Measurements from ENCODE around the gene NDUFA3. TPM values are rescaled to one million over a fixed set of nuclear protein-coding genes. Genes with fewer than 3 reads are reported as not detected.

Gene NDUFA3
- total and polyA plus RNA-seq, 10 of the 15 experiments (the other 5 are each of a cell fraction or from before 2014, with no cell fraction given) = 40.0 to 335 (median 153) TPM

DNA sequence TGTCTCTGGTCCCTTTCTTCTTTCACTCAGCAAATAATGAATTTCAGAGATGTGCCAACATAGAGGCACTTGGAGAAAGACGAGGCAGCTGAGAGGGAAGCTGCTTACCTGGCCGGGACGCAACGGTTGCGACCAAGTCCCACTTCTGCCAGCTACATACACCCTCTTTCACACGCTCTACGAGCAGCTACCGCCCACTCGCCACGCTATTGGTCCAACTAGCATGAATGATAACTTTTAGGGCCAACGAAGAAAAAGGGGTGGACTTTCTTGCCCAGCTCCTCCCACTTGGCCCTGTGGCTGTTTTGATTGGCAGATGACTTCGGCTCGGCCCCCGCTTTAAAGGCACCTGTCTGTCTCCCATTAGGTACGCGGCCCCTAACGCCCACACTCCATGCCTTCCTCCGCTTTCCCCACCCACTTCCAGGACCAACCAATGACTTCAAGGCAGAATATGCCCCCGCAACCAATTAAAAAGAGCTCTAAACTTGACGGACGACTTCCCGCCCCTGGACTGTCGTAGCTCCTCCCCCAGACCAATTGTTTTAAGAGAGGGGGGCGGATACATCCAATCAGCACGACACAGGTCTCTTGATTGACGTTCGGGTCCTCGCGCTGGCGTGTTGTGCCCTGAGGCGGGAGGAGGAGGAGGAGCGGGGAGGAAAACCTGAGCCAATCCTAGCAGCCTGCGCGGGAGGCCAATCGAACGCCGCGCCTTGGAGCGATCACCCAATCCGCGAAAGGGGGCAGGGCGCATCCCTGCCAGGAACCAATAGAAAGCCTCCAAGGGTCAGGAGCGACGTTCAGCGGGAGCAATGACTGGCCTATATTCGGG is 34.4 kb downstream of the NDUFA3 start (continued):
- TF ChIP-seq MXI1 (IDR thresholded peaks at IDR 0.05; ENCODE audit: low read depth, low read length) (peak; percentile 26; the same call in 1 of the 2 replicates), ZNF622 (IDR thresholded peaks at IDR 0.05) (no peak), HDAC6 (IDR thresholded peaks at IDR 0.05; ENCODE audit: unreplicated experiment) (no peak), RBBP5 (conservative IDR thresholded peaks at IDR 0.05) (no peak), CBX5 (IDR thresholded peaks at IDR 0.05; ENCODE audit: low read depth) (no peak), IRF4 (IDR thresholded peaks at IDR 0.05; ENCODE audit: low read depth, low read length) (no peak), KLF5 (IDR thresholded peaks at IDR 0.05; ENCODE audit: partially characterized antibody) (peak; percentile 90), LARP7 (IDR thresholded peaks at IDR 0.05) (no peak), IKZF2 (IDR thresholded peaks at IDR 0.05) (no peak), PML (IDR thresholded peaks at IDR 0.05; ENCODE audit: low read length) (no peak), MEF2B (IDR thresholded peaks at IDR 0.05; ENCODE audit: partially characterized antibody, poor library complexity, severe bottlenecking) (no peak), KDM1A (IDR thresholded peaks at IDR 0.05; ENCODE audit: borderline replicate concordance) (no peak), POLR2AphosphoS5 (IDR thresholded peaks at IDR 0.05; ENCODE audit: low read length) (peak; percentile 80), FOXK2 (IDR thresholded peaks at IDR 0.05) (peak; percentile 75), ATF7 (IDR thresholded peaks at IDR 0.05; ENCODE audit: low read depth) (peak; percentile 70)
- TF ChIP-seq, protein P1, sequence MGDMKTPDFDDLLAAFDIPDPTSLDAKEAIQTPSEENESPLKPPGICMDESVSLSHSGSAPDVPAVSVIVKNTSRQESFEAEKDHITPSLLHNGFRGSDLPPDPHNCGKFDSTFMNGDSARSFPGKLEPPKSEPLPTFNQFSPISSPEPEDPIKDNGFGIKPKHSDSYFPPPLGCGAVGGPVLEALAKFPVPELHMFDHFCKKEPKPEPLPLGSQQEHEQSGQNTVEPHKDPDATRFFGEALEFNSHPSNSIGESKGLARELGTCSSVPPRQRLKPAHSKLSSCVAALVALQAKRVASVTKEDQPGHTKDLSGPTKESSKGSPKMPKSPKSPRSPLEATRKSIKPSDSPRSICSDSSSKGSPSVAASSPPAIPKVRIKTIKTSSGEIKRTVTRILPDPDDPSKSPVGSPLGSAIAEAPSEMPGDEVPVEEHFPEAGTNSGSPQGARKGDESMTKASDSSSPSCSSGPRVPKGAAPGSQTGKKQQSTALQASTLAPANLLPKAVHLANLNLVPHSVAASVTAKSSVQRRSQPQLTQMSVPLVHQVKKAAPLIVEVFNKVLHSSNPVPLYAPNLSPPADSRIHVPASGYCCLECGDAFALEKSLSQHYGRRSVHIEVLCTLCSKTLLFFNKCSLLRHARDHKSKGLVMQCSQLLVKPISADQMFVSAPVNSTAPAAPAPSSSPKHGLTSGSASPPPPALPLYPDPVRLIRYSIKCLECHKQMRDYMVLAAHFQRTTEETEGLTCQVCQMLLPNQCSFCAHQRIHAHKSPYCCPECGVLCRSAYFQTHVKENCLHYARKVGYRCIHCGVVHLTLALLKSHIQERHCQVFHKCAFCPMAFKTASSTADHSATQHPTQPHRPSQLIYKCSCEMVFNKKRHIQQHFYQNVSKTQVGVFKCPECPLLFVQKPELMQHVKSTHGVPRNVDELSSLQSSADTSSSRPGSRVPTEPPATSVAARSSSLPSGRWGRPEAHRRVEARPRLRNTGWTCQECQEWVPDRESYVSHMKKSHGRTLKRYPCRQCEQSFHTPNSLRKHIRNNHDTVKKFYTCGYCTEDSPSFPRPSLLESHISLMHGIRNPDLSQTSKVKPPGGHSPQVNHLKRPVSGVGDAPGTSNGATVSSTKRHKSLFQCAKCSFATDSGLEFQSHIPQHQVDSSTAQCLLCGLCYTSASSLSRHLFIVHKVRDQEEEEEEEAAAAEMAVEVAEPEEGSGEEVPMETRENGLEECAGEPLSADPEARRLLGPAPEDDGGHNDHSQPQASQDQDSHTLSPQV (IDR thresholded peaks at IDR 0.05) = no peak
- TF ChIP-seq, protein P2, sequence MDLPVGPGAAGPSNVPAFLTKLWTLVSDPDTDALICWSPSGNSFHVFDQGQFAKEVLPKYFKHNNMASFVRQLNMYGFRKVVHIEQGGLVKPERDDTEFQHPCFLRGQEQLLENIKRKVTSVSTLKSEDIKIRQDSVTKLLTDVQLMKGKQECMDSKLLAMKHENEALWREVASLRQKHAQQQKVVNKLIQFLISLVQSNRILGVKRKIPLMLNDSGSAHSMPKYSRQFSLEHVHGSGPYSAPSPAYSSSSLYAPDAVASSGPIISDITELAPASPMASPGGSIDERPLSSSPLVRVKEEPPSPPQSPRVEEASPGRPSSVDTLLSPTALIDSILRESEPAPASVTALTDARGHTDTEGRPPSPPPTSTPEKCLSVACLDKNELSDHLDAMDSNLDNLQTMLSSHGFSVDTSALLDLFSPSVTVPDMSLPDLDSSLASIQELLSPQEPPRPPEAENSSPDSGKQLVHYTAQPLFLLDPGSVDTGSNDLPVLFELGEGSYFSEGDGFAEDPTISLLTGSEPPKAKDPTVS (IDR thresholded peaks at IDR 0.05; ENCODE audit: low read depth, low read length) = no peak
- TF ChIP-seq, protein P3, sequence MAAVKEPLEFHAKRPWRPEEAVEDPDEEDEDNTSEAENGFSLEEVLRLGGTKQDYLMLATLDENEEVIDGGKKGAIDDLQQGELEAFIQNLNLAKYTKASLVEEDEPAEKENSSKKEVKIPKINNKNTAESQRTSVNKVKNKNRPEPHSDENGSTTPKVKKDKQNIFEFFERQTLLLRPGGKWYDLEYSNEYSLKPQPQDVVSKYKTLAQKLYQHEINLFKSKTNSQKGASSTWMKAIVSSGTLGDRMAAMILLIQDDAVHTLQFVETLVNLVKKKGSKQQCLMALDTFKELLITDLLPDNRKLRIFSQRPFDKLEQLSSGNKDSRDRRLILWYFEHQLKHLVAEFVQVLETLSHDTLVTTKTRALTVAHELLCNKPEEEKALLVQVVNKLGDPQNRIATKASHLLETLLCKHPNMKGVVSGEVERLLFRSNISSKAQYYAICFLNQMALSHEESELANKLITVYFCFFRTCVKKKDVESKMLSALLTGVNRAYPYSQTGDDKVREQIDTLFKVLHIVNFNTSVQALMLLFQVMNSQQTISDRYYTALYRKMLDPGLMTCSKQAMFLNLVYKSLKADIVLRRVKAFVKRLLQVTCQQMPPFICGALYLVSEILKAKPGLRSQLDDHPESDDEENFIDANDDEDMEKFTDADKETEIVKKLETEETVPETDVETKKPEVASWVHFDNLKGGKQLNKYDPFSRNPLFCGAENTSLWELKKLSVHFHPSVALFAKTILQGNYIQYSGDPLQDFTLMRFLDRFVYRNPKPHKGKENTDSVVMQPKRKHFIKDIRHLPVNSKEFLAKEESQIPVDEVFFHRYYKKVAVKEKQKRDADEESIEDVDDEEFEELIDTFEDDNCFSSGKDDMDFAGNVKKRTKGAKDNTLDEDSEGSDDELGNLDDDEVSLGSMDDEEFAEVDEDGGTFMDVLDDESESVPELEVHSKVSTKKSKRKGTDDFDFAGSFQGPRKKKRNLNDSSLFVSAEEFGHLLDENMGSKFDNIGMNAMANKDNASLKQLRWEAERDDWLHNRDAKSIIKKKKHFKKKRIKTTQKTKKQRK (IDR thresholded peaks at IDR 0.05; ENCODE audit: low read depth, low read length) = peak; percentile 94
- TF ChIP-seq, protein P4, sequence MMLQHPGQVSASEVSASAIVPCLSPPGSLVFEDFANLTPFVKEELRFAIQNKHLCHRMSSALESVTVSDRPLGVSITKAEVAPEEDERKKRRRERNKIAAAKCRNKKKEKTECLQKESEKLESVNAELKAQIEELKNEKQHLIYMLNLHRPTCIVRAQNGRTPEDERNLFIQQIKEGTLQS (IDR thresholded peaks at IDR 0.05; ENCODE audit: borderline replicate concordance, extremely low read depth, low read depth, low read length) = no peak
- TF ChIP-seq, protein P5, sequence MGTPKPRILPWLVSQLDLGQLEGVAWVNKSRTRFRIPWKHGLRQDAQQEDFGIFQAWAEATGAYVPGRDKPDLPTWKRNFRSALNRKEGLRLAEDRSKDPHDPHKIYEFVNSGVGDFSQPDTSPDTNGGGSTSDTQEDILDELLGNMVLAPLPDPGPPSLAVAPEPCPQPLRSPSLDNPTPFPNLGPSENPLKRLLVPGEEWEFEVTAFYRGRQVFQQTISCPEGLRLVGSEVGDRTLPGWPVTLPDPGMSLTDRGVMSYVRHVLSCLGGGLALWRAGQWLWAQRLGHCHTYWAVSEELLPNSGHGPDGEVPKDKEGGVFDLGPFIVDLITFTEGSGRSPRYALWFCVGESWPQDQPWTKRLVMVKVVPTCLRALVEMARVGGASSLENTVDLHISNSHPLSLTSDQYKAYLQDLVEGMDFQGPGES (IDR thresholded peaks at IDR 0.05) = peak; percentile 99
